ENCODE results near the gene ADAMTS14. TPM values are rescaled to one million over a fixed set of nuclear protein-coding genes. Genes with fewer than 3 reads are reported as not detected.
A peak's percentile ranks its signal among the peaks of the same experiment; 100 is the strongest.
"Not testable (repeated sequence)": the region's sequence is repeated elsewhere in the genome, so short reads cannot be mapped to it uniquely, and the experiment has no call there.

The ADAMTS14 gene
- total RNA-seq, 1 donor from 2014 or later = 29.8 TPM

GRCh38 chr10:70629338-70629737 lies 43.0 kb upstream of the ADAMTS14 start:
- no peak for TF ChIP-seq CTCF (IDR thresholded peaks at IDR 0.05; ENCODE audit: partially characterized antibody, unreplicated experiment)
- Mint-ChIP-seq H3K4me3 (ENCODE audit: unreplicated experiment) (no peak overlapping the region), H3K36me3 (ENCODE audit: unreplicated experiment) (peaks cover 19% of the 10 kb centered on the region), H3K27me3 (ENCODE audit: unreplicated experiment) (peaks cover 3% of the 10 kb centered on the region), H3K27ac (ENCODE audit: unreplicated experiment) (no peak overlapping the region), H3K4me1 (ENCODE audit: low read depth, unreplicated experiment) (peaks cover 19% of the 10 kb centered on the region), H3K9me3 (ENCODE audit: unreplicated experiment) (peaks cover 7% of the 10 kb centered on the region)
- no peak for DNase-seq

- not testable (repeated sequence) for H3K27me3 Mint-ChIP-seq (ENCODE audit: unreplicated experiment); H3K9me3 Mint-ChIP-seq (ENCODE audit: unreplicated experiment); DNase-seq; H3K4me3 Mint-ChIP-seq (ENCODE audit: unreplicated experiment)
- Mint-ChIP-seq H3K4me1 (ENCODE audit: low read depth, unreplicated experiment) (peaks cover 19% of the 10 kb centered on the region), H3K36me3 (ENCODE audit: unreplicated experiment) (peaks cover 14% of the 10 kb centered on the region), H3K27ac (ENCODE audit: unreplicated experiment) (peak overlapping the region; percentile 96)
These were observed 40.6 kb upstream of the ADAMTS14 start for GRCh38 chr10:70631735-70632134.

GRCh38 chr10:70634011-70634410 lies 38.3 kb upstream of the ADAMTS14 start:
- Mint-ChIP-seq H3K36me3 (ENCODE audit: unreplicated experiment) (peaks cover 8% of the 10 kb centered on the region), H3K4me3 (ENCODE audit: unreplicated experiment) (no peak overlapping the region), H3K27me3 (ENCODE audit: unreplicated experiment) (peaks cover 3% of the 10 kb centered on the region), H3K27ac (ENCODE audit: unreplicated experiment) (peak overlapping the region; percentile 86), H3K9me3 (ENCODE audit: unreplicated experiment) (peaks cover 9% of the 10 kb centered on the region), H3K4me1 (ENCODE audit: low read depth, unreplicated experiment) (peaks cover 19% of the 10 kb centered on the region)
- TF ChIP-seq CTCF (IDR thresholded peaks at IDR 0.05; ENCODE audit: partially characterized antibody, unreplicated experiment) = no peak
- peak; percentile 20 for DNase-seq

GRCh38 chr10:70634515-70634914 lies 37.8 kb upstream of the ADAMTS14 start:
- peaks cover 19% of the 10 kb centered on the region for H3K4me1 Mint-ChIP-seq (ENCODE audit: low read depth, unreplicated experiment)
- not testable (repeated sequence) for H3K27ac Mint-ChIP-seq (ENCODE audit: unreplicated experiment); H3K9me3 Mint-ChIP-seq (ENCODE audit: unreplicated experiment); DNase-seq; H3K4me3 Mint-ChIP-seq (ENCODE audit: unreplicated experiment); H3K36me3 Mint-ChIP-seq (ENCODE audit: unreplicated experiment); H3K27me3 Mint-ChIP-seq (ENCODE audit: unreplicated experiment)

- DNase-seq; H3K36me3 Mint-ChIP-seq (ENCODE audit: unreplicated experiment); H3K27me3 Mint-ChIP-seq (ENCODE audit: unreplicated experiment); H3K9me3 Mint-ChIP-seq (ENCODE audit: unreplicated experiment); H3K4me1 Mint-ChIP-seq (ENCODE audit: low read depth, unreplicated experiment); H3K27ac Mint-ChIP-seq (ENCODE audit: unreplicated experiment); H3K4me3 Mint-ChIP-seq (ENCODE audit: unreplicated experiment): not testable (repeated sequence)
These were observed 32.5 kb upstream of the ADAMTS14 start for GRCh38 chr10:70639640-70640383.

- H3K9me3 Mint-ChIP-seq (ENCODE audit: unreplicated experiment); H3K4me1 Mint-ChIP-seq (ENCODE audit: low read depth, unreplicated experiment); H3K4me3 Mint-ChIP-seq (ENCODE audit: unreplicated experiment); H3K27ac Mint-ChIP-seq (ENCODE audit: unreplicated experiment); DNase-seq; H3K27me3 Mint-ChIP-seq (ENCODE audit: unreplicated experiment): not testable (repeated sequence)
- H3K36me3 Mint-ChIP-seq (ENCODE audit: unreplicated experiment) = peaks cover 14% of the 10 kb centered on the region
These were observed 29.0 kb upstream of the ADAMTS14 start for GRCh38 chr10:70643272-70643671.

GRCh38 chr10:70644959-70645358 lies 27.3 kb upstream of the ADAMTS14 start:
- not testable (repeated sequence) for H3K4me3 Mint-ChIP-seq (ENCODE audit: unreplicated experiment); DNase-seq; H3K27ac Mint-ChIP-seq (ENCODE audit: unreplicated experiment)

More at GRCh38 chr10:70644959-70645358, 27.3 kb upstream of the ADAMTS14 start:
- H3K9me3 Mint-ChIP-seq (ENCODE audit: unreplicated experiment); H3K27me3 Mint-ChIP-seq (ENCODE audit: unreplicated experiment); H3K4me1 Mint-ChIP-seq (ENCODE audit: low read depth, unreplicated experiment): not testable (repeated sequence)
- H3K36me3 Mint-ChIP-seq (ENCODE audit: unreplicated experiment) = peaks cover 21% of the 10 kb centered on the region

Measured in glutamatergic neuron (in vitro differentiated cells).